Parathyroid adenoma (tissue), 2 donors: ENCODE data around the gene GSX2.

ENCODE experiments used
- H2AFZ ChIP-seq: fragments of 300-600 bp; sonication (generic); one replicate; pipeline ENCODE4 v1.7.0; 2017; ENCODE audit warnings: antibody characterized with exemption, mild to moderate bottlenecking
- H3K27ac ChIP-seq: fragments of 300-600 bp; sonication (generic); one replicate; pipeline ENCODE4 v1.7.0; 2017
- H3K27me3 ChIP-seq: fragments of 300-600 bp; sonication (generic); one replicate; pipeline ENCODE4 v1.7.0; 2017; ENCODE audit warnings: low read length; ENCODE audit not compliant: control insufficient read depth, insufficient read depth
- H3K36me3 ChIP-seq: fragments of 300-600 bp; sonication (generic); one replicate; pipeline ENCODE4 v1.7.0; 2017; ENCODE audit warnings: low read length; ENCODE audit not compliant: control insufficient read depth, insufficient read depth
- H3K4me1 ChIP-seq: fragments of 300-600 bp; sonication (generic); one replicate; pipeline ENCODE4 v1.7.0; 2017; ENCODE audit warnings: control low read depth
- H3K4me2 ChIP-seq: fragments of 300-600 bp; sonication (generic); one replicate; pipeline ENCODE4 v1.7.0; 2017; ENCODE audit warnings: low read length
- H3K4me3 ChIP-seq: fragments of 300-600 bp; sonication (generic); one replicate; pipeline ENCODE4 v1.7.0; 2017; ENCODE audit warnings: low read depth, low read length
- H3K79me2 ChIP-seq: fragments of 300-600 bp; sonication (generic); one replicate; pipeline ENCODE4 v1.7.0; 2017; ENCODE audit warnings: control low read depth
- H3K9ac ChIP-seq: fragments of 300-600 bp; sonication (generic); one replicate; pipeline ENCODE4 v1.7.0; 2017; ENCODE audit warnings: mild to moderate bottlenecking
- H3K9me3 ChIP-seq: fragments of 300-600 bp; sonication (generic); one replicate; pipeline ENCODE4 v1.7.0; 2017; ENCODE audit warnings: low read length; ENCODE audit not compliant: control insufficient read depth
- TF ChIP-seq, protein P1 (sequence below): fragments of 300-600 bp; sonication (generic); IDR thresholded peaks from one replicate; pipeline ENCODE4 v1.7.0; 2017; ENCODE audit warnings: antibody characterized with exemption, mild to moderate bottlenecking
- donor health status: primary hyperparathyroidism.

The GSX2 gene

GRCh38 chr4:54092405-54093323 lies 7.3 kb upstream of the GSX2 start:
- Histone ChIP-seq H2AFZ (peak overlapping the region; percentile 9), H3K9me3 (no peaks in the 10 kb centered on the region), H3K27ac (no peak overlapping the region), H3K79me2 (no peaks in the 10 kb centered on the region), H3K36me3 (no peaks in the 10 kb centered on the region), H3K4me1 (no peaks in the 10 kb centered on the region), H3K4me3 (peak overlapping the region; percentile 55), H3K9ac (no peak overlapping the region), H3K27me3 (peaks cover 4% of the 10 kb centered on the region), H3K4me2 (peak overlapping the region; percentile 90)
- TF ChIP-seq, protein P1, sequence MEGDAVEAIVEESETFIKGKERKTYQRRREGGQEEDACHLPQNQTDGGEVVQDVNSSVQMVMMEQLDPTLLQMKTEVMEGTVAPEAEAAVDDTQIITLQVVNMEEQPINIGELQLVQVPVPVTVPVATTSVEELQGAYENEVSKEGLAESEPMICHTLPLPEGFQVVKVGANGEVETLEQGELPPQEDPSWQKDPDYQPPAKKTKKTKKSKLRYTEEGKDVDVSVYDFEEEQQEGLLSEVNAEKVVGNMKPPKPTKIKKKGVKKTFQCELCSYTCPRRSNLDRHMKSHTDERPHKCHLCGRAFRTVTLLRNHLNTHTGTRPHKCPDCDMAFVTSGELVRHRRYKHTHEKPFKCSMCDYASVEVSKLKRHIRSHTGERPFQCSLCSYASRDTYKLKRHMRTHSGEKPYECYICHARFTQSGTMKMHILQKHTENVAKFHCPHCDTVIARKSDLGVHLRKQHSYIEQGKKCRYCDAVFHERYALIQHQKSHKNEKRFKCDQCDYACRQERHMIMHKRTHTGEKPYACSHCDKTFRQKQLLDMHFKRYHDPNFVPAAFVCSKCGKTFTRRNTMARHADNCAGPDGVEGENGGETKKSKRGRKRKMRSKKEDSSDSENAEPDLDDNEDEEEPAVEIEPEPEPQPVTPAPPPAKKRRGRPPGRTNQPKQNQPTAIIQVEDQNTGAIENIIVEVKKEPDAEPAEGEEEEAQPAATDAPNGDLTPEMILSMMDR, result no peak

DNA sequence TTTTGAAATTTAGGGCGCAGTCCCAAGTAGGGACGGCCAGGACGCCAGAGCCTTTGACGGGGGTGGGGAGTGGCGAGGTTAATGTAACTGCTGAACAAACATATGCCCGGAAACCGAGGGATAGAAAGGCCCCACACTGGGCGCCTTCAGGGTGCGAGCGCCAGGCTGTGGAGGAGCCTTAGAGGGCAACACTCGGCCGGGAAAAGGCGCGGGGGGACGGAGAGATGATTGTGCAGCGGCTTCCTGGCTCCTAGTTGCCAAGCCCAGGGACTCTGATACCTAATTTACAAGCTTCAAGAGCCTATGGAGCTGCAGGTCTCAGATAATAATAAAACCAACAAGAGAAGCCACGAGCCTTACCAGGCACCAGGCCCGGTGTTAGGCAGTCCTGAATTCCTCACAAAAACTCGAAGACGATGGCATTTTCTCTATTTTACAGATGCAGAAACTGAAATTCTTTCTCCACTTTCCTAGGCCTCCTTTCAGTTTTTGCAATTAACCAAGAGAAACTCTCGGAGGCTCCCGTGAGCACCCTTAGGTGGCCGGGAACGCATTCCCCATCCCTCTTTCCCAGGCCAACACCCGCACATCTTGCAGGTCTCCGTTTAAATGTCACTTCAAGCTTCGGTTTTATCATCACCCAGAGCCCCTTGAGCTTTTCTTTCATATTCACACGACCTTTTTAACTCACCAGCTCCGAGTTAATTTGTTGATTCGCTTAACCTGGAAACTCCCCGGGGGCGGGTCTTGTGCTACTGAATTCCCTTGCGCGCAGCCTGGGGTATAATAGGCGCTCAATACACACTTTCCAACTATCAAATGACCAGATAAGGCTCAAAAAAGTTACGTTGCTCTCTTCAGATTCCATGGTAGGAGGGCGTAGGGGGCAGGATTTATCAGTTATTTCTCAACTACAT lies 6.4 kb upstream of the GSX2 start:
- H3K27me3 ChIP-seq, result peaks cover 5% of the 10 kb centered on the region
- H2AFZ ChIP-seq, result no peak overlapping the region

DNA sequence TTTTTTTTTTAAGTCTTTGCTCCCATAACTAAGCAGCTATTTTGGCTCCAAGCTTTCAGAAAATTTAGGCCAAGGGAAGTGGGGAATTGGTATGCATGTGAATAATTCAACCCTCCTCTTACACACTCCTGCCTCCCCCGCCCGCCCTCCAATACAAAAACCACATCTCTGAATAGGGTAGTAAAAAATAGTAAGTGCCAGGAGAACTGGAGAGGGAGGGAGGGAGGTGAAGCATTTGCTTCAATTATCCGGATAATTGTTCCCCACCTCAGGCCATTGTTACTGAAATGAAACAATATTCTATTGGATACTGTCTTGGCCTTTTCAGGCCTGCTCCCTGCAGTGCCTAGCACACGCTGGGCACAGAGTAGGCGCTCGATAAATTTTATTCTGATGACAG lies 5.5 kb upstream of the GSX2 start:
- Histone ChIP-seq H3K36me3 (no peaks in the 10 kb centered on the region), H3K9me3 (no peaks in the 10 kb centered on the region), H3K4me2 (no peak overlapping the region), H3K27me3 (peaks cover 10% of the 10 kb centered on the region), H2AFZ (no peak overlapping the region), H3K9ac (no peak overlapping the region), H3K27ac (no peak overlapping the region), H3K4me3 (no peak overlapping the region), H3K79me2 (no peaks in the 10 kb centered on the region), H3K4me1 (no peaks in the 10 kb centered on the region)
- TF ChIP-seq, protein P1, result no peak

More for the DNA sequence above, 6.4 kb upstream of the GSX2 start:
- Histone ChIP-seq H3K36me3 (no peaks in the 10 kb centered on the region), H3K4me2 (no peak overlapping the region), H3K4me1 (no peaks in the 10 kb centered on the region), H3K4me3 (no peak overlapping the region), H3K79me2 (no peaks in the 10 kb centered on the region), H3K9me3 (no peaks in the 10 kb centered on the region), H3K27ac (no peak overlapping the region), H3K9ac (no peak overlapping the region)
- TF ChIP-seq, protein P1, result no peak

DNA sequence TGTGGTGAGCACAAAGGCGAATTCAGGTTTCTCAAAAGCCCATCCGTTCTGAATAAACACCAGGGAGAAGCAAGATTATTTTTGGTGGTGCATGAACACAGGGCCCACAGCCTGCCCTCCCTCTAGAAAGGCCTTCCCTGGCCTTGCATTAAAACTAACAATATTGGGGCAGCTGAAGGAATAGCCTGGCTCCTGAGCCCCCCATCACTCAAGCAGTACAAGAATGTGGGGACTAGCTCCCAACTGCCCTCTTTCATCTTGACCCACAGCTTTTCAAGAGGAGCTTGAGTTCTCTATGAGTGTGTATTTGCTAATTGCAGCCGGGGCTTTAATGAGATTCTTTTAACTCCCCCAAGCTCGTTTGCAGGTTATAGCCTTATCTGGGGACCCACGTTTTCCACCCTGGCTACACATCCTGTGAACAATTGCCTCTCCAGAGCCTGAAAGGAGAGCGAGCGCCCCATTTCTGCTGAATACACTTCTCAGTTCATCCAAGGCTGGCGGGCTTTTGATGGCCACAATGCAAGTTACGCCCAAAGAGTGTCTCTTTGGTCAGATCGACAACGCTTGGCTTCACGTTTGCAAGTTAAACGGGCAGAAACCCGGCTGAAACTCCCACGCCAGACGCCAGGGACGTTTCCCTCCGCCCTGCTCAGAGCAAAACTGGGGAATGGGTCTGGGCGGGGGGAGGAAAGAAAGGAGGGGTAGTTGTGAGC lies 4.7 kb upstream of the GSX2 start:
- Histone ChIP-seq H3K27ac (no peak overlapping the region), H3K27me3 (peaks cover 10% of the 10 kb centered on the region), H3K4me3 (no peak overlapping the region), H3K4me2 (no peak overlapping the region), H2AFZ (no peak overlapping the region), H3K4me1 (no peaks in the 10 kb centered on the region), H3K9me3 (no peaks in the 10 kb centered on the region), H3K79me2 (no peaks in the 10 kb centered on the region), H3K36me3 (no peaks in the 10 kb centered on the region), H3K9ac (no peak overlapping the region)
- TF ChIP-seq, protein P1, result no peak
